ENCODE measurements around the gene RTN4RL2. TPM values are rescaled to one million over a fixed set of nuclear protein-coding genes. Genes with fewer than 3 reads are reported as not detected.

Gene RTN4RL2
- total and polyA plus RNA-seq, 9 of the 15 experiments (the other 6 are each of a cell fraction or from before 2014, with no cell fraction given) = 0.06 to 1.9 (median 0.34) TPM; not detected in 4

GRCh38 chr11:57430952-57431351 is 29.4 kb upstream of the RTN4RL2 start:
- intact Hi-C loops (cut with micrococcal nuclease) = no loop called here
- FAIRE-seq = no peak
- peak in 1 of 2 experiments; percentile 26; a peak in 1 of 4 replicates for TF ChIP-seq RAD21 (CRISPR knock-in tag; conservative IDR thresholded peaks at IDR 0.05 in 1 of 2, IDR thresholded peaks at IDR 0.05 in 1 of 2)
- no peak for TF ChIP-seq BRCA1 (IDR thresholded peaks at IDR 0.05)
- no peak for TF ChIP-seq BRCA1 (CRISPR knock-in tag; IDR thresholded peaks at IDR 0.05)
- peak; percentile 27 to 43 (median 36); a peak in 3 of 6 replicates for TF ChIP-seq CTCF (IDR thresholded peaks at IDR 0.05 in 2 of 3, conservative IDR thresholded peaks at IDR 0.05 in 1 of 3; ENCODE audit: insufficient read depth in 2 of 3, low read depth in 1 of 3, low read length in 3 of 3)
- peak; percentile 42 for ATAC-seq
- Histone ChIP-seq H3K4me3 (no peak overlapping the region), H3K9me3 (replicated peaks; ENCODE audit: control insufficient read depth, insufficient read depth, low read depth, low read length) (no peaks in the 10 kb centered on the region), H3K79me2 (ENCODE audit: control insufficient read depth, insufficient read depth, low read length) (peaks cover 13% of the 10 kb centered on the region), H3K4me2 (ENCODE audit: insufficient read depth, low read length) (no peak overlapping the region), H3K9me1 (ENCODE audit: control insufficient read depth, insufficient read depth, low read length) (no peaks in the 10 kb centered on the region), H3K9ac (ENCODE audit: insufficient read depth in 1 of 2, low read depth in 2 of 2, low read length in 2 of 2) (0 out of 4 replicates have a peak overlapping the region, but pooled peaks of 1 of the 2 experiments have one; percentile 6), H3K36me3 (ENCODE audit: control insufficient read depth, insufficient read depth, low read length) (peaks cover 7% of the 10 kb centered on the region; the same call in 1 of the 3 replicates), H3K4me1 (replicated peaks in 1 of 2; ENCODE audit: control insufficient read depth in 2 of 2, insufficient read depth in 2 of 2, low read length in 2 of 2) (peaks cover 28 to 65% of the 10 kb centered on the region in 2 experiments), H3K27me3 (ENCODE audit: control insufficient read depth in 2 of 2, insufficient read depth in 2 of 2, low read length in 2 of 2) (no peaks in the 10 kb centered on the region), H4K20me1 (replicated peaks; ENCODE audit: control insufficient read depth, insufficient read depth, low read length) (no peaks in the 10 kb centered on the region), H2AFZ (ENCODE audit: low read depth, low read length) (peak overlapping the region; percentile 48), H3K27ac (ENCODE audit: extremely low read depth, low read depth, low read length) (no peak overlapping the region)
- ChIA-PET POLR2A (interaction anchor here (1.2 to 1.7 kb wide), 3 partner anchors 9 to 29 kb away, joined by 3 to 8 read pairs (median 5); no protein-coding TSS in a partner anchor), CTCF (ENCODE audit: low intra/inter-chr PET ratio) (no interaction called here)
- peak in 1 of 4 experiments; percentile 50 for DNase-seq (ENCODE audit: extremely low read depth in 1 of 4, low spot score in 3 of 4)
- in situ Hi-C loops (cut with MboI) = no loop called here
- WGBS (ENCODE audit: insufficient coverage, low coverage, missing lambda C conversion rate) = 60% methylated on average over 1 of the region's 1 CpG
- BruUV-seq (replicated peaks) = no TSS peak
